GM13976 (cell line): Measurements from ENCODE around the gene SELENOO.
"Not testable (repeated sequence)": the region's sequence is repeated elsewhere in the genome, so short reads cannot be mapped to it uniquely, and the experiment has no call there.

ENCODE experiments used
- DNase-seq: peaks from one replicate; pipeline ENCODE4 v3.0.0; 2012; ENCODE audit warnings: low spot score
- CTCF ChIP-seq: IDR thresholded peaks from 2 replicates; pipeline ENCODE4 v1.5.1; 2012; ENCODE audit warnings: borderline replicate concordance, mild to moderate bottlenecking; ENCODE audit not compliant: insufficient read depth; ENCODE audit errors: extremely low read depth, missing control alignments, control extremely low read depth
- in situ Hi-C: fragments of 300-500 bp; cut with MboI; formaldehyde crosslinking; loops from one replicate; pipeline ENCODE4 v1.12.0; 2022; ENCODE audit warnings: low sequenced_read_pairs, mixed read lengths, inconsistent platforms; ENCODE audit not compliant: unreplicated experiment

SELENOO gene

GRCh38 chr22:50160947-50161346 is 39.9 kb upstream of the SELENOO start:
- in situ Hi-C loops: no loop called here
- DNase-seq: no peak
- no peak for TF ChIP-seq CTCF

- TF ChIP-seq CTCF: no peak
- in situ Hi-C loops: no loop called here
- DNase-seq: no peak
These were observed 39.1 kb upstream of the SELENOO start for GRCh38 chr22:50161508-50162390.

GRCh38 chr22:50162391-50162956 is 38.3 kb upstream of the SELENOO start:
- in situ Hi-C loops: no loop called here
- no peak for TF ChIP-seq CTCF
- no peak for DNase-seq

- no peak for DNase-seq
- in situ Hi-C loops: no loop called here
- no peak for TF ChIP-seq CTCF
These were observed 35.2 kb upstream of the SELENOO start for GRCh38 chr22:50165436-50166123.

GRCh38 chr22:50167689-50168489 is 32.9 kb upstream of the SELENOO start:
- TF ChIP-seq CTCF: no peak
- in situ Hi-C loops: no loop called here

GRCh38 chr22:50168490-50169180 is 32.2 kb upstream of the SELENOO start:
- in situ Hi-C loops: not testable (repeated sequence)

More at GRCh38 chr22:50167689-50168489, 32.9 kb upstream of the SELENOO start:
- DNase-seq: no peak

More at GRCh38 chr22:50168490-50169180, 32.2 kb upstream of the SELENOO start:
- not testable (repeated sequence) for DNase-seq
